Measurements from ENCODE around the gene OAF. TPM values are rescaled to one million over a fixed set of nuclear protein-coding genes. Genes with fewer than 3 reads are reported as not detected.

Gene OAF
- total RNA-seq, 1 experiment from 2014 or later: 25.0 TPM

GRCh38 chr11:120197977-120198376 lies 12.9 kb upstream of the OAF start:
- no peaks in the 10 kb centered on the region for H3K27me3 ChIP-seq (replicated peaks; ENCODE audit: insufficient read depth, low read depth, low read length, poor library complexity)
- TF ChIP-seq EZH2 (IDR thresholded peaks at IDR 0.05; ENCODE audit: borderline replicate concordance, low read depth, low read length, poor library complexity, severe bottlenecking) (no peak), CTCF (conservative IDR thresholded peaks at IDR 0.05; ENCODE audit: low read depth, low read length) (no peak)
- no peak overlapping the region for H3K4me3 ChIP-seq (ENCODE audit: low read depth, low read length, poor library complexity, severe bottlenecking)
- no peaks in the 10 kb centered on the region for H3K36me3 ChIP-seq (ENCODE audit: insufficient read depth, low read length, poor library complexity, severe bottlenecking)
- DNase-seq (ENCODE audit: low spot score): no peak
- no TSS peak for BruUV-seq (replicated peaks)
- ChIA-PET CTCF (no interaction called here), POLR2A (ENCODE audit: low non-redundant PET) (no interaction called here)
- H3K9me3 ChIP-seq (ENCODE audit: low read depth, low read length, poor library complexity, severe bottlenecking): no peaks in the 10 kb centered on the region
- H3K27ac ChIP-seq (ENCODE audit: low read depth, low read length, poor library complexity, severe bottlenecking): no peak overlapping the region
- intact Hi-C loops (cut with micrococcal nuclease; ENCODE audit: unreplicated experiment): no loop called here
- peaks cover 17% of the 10 kb centered on the region for H3K4me1 ChIP-seq (ENCODE audit: insufficient read depth, low read length, poor library complexity, severe bottlenecking)

GRCh38 chr11:120198403-120198786 lies 12.4 kb upstream of the OAF start:
- no peaks in the 10 kb centered on the region for H3K27me3 ChIP-seq (replicated peaks; ENCODE audit: insufficient read depth, low read depth, low read length, poor library complexity)
- peaks cover 17% of the 10 kb centered on the region for H3K4me1 ChIP-seq (ENCODE audit: insufficient read depth, low read length, poor library complexity, severe bottlenecking)
- DNase-seq (ENCODE audit: low spot score): no peak
- ChIA-PET POLR2A (ENCODE audit: low non-redundant PET) (no interaction called here), CTCF (no interaction called here)
- no peak overlapping the region for H3K4me3 ChIP-seq (ENCODE audit: low read depth, low read length, poor library complexity, severe bottlenecking)
- BruUV-seq (replicated peaks): no TSS peak
- no peaks in the 10 kb centered on the region for H3K9me3 ChIP-seq (ENCODE audit: low read depth, low read length, poor library complexity, severe bottlenecking)
- no peaks in the 10 kb centered on the region for H3K36me3 ChIP-seq (ENCODE audit: insufficient read depth, low read length, poor library complexity, severe bottlenecking)
- intact Hi-C loops (cut with micrococcal nuclease; ENCODE audit: unreplicated experiment): no loop called here
- TF ChIP-seq CTCF (conservative IDR thresholded peaks at IDR 0.05; ENCODE audit: low read depth, low read length) (no peak), EZH2 (IDR thresholded peaks at IDR 0.05; ENCODE audit: borderline replicate concordance, low read depth, low read length, poor library complexity, severe bottlenecking) (no peak)
- no peak overlapping the region for H3K27ac ChIP-seq (ENCODE audit: low read depth, low read length, poor library complexity, severe bottlenecking)

GRCh38 chr11:120198787-120199469 lies 11.9 kb upstream of the OAF start:
- Histone ChIP-seq H3K4me1 (ENCODE audit: insufficient read depth, low read length, poor library complexity, severe bottlenecking) (peaks cover 17% of the 10 kb centered on the region), H3K9me3 (ENCODE audit: low read depth, low read length, poor library complexity, severe bottlenecking) (no peaks in the 10 kb centered on the region), H3K4me3 (ENCODE audit: low read depth, low read length, poor library complexity, severe bottlenecking) (no peak overlapping the region), H3K27me3 (replicated peaks; ENCODE audit: insufficient read depth, low read depth, low read length, poor library complexity) (no peaks in the 10 kb centered on the region), H3K27ac (ENCODE audit: low read depth, low read length, poor library complexity, severe bottlenecking) (no peak overlapping the region), H3K36me3 (ENCODE audit: insufficient read depth, low read length, poor library complexity, severe bottlenecking) (no peaks in the 10 kb centered on the region)
- TF ChIP-seq CTCF (conservative IDR thresholded peaks at IDR 0.05; ENCODE audit: low read depth, low read length) (no peak), EZH2 (IDR thresholded peaks at IDR 0.05; ENCODE audit: borderline replicate concordance, low read depth, low read length, poor library complexity, severe bottlenecking) (no peak)
- DNase-seq (ENCODE audit: low spot score): no peak
- CTCF ChIA-PET: no interaction called here
- intact Hi-C loops (cut with micrococcal nuclease; ENCODE audit: unreplicated experiment): no loop called here
- no TSS peak for BruUV-seq (replicated peaks)
- POLR2A ChIA-PET (ENCODE audit: low non-redundant PET): no interaction called here

Measured in A673 (cell line).